Activated naive CD4-positive, alpha-beta T cell treated with anti-CD3 and anti-CD28 coated beads, Interleukin-2, amount 50 U/mL, for 72 hours (primary cell): ENCODE data around the gene ACSL6. TPM values are rescaled to one million over a fixed set of nuclear protein-coding genes. Genes with fewer than 3 reads are reported as not detected.

Experiments used
- ATAC-seq, 2 donors: fragments of 150-1000 bp; cut with Tn5 transposase; 2 replicates each; pipeline ENCODE4 v1.10.0; 2021; ENCODE audit warnings: mild to moderate bottlenecking in 2 of 2, moderate library complexity in 2 of 2
- DNase-seq, 2 donors: peaks; one replicate each; pipeline ENCODE4 v3.0.0; 2021 to 2022; ENCODE audit warnings: low spot score in 2 of 2
- H3K27ac Mint-ChIP-seq, 2 donors: one replicate each; pipeline ENCODE4 v1.8.0; 2022; ENCODE audit warnings: mild to moderate bottlenecking in 2 of 2, mixed read lengths in 2 of 2
- H3K36me3 Mint-ChIP-seq, 2 donors: one replicate each; pipeline ENCODE4 v1.8.0; 2022; ENCODE audit warnings: mixed read lengths in 2 of 2
- H3K9me3 Mint-ChIP-seq, 2 donors: one replicate each; pipeline ENCODE4 v1.8.0; 2022; ENCODE audit warnings: mixed read lengths in 2 of 2
- total RNA-seq, 2 donors: library from RNA; stranded (reverse); gene quantifications; one replicate each; pipeline ENCODE4 v1.2.3, GENCODE V29; 2022

ACSL6 gene
- total RNA-seq, 2 donors from 2014 or later, result 1.8 to 3.5 TPM

DNA sequence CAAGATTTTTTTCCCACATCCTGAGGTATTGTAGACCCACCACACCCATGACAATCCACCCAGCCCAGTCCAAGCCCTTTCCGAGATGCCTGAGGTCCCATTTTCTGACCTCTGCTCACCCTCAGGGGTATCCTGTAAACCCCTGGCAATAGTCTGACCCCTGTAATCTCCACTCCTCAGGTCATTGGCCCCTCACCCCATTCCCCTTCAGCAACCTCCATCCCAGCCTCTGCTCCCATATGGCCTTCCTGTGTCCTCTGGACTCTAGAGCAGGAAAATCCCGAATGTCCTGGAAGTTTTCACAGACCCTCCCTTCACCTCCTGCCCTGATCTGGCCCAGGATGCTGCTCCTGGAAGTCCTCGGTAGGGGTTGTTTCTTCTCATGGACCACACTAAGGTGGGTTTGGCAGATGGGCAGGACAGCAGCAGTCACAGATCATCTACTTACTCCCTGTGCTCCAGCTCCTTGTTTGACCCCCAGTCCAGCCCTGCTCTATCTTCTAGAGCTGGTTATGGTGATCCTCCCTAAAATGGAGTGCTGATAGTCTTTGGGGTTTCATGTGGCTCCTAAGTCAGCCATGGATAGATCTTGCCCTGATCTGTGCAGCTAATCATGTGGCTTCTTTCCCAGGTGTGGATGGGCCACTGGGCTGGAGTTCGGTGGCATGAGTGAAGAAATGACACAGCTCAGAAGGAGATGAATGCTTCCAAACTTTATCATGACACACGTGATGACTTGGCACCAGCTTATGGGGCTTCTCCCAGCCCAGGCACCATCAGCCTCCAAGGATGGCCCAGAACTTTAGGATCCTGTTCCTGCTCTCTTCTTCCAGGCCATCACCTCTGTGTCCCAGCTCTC is 12.0 kb upstream of the ACSL6 start:
- Mint-ChIP-seq H3K9me3 (no peaks in the 10 kb centered on the region), H3K27ac (no peak overlapping the region), H3K36me3 (no peaks in the 10 kb centered on the region)
- DNase-seq, result peak in 1 of 2 donors; percentile 52
- ATAC-seq, result no peak

- Mint-ChIP-seq H3K9me3 (no peaks in the 10 kb centered on the region), H3K36me3 (no peaks in the 10 kb centered on the region), H3K27ac (no peak overlapping the region)
- ATAC-seq (peak; percentile 25 to 27), DNase-seq (peak in 1 of 2 donors; percentile 61)
Observed at GRCh38 chr5:132022737-132023136, 11.3 kb upstream of the ACSL6 start.

DNA sequence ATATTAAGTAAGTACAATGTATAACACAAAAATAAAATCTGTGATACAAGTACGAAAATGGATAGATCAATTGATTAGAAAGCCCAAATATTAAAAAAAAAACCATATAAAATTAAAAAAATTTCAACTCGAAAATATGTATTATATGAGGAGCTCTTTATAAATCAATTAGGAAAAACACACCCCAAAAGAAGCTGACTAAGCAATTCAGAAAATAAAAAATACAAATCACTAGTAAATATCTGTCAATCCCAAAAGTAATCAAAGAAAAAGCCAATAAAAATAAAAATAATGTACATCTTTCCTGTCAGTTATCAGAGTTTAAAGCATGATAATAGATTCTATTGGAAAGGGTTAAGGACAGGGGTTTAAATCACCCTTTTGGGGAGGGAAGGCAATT is 10.2 kb upstream of the ACSL6 start:
- Mint-ChIP-seq H3K9me3 (no peaks in the 10 kb centered on the region), H3K36me3 (no peaks in the 10 kb centered on the region), H3K27ac (no peak overlapping the region)
- DNase-seq (no peak), ATAC-seq (no peak)

DNA sequence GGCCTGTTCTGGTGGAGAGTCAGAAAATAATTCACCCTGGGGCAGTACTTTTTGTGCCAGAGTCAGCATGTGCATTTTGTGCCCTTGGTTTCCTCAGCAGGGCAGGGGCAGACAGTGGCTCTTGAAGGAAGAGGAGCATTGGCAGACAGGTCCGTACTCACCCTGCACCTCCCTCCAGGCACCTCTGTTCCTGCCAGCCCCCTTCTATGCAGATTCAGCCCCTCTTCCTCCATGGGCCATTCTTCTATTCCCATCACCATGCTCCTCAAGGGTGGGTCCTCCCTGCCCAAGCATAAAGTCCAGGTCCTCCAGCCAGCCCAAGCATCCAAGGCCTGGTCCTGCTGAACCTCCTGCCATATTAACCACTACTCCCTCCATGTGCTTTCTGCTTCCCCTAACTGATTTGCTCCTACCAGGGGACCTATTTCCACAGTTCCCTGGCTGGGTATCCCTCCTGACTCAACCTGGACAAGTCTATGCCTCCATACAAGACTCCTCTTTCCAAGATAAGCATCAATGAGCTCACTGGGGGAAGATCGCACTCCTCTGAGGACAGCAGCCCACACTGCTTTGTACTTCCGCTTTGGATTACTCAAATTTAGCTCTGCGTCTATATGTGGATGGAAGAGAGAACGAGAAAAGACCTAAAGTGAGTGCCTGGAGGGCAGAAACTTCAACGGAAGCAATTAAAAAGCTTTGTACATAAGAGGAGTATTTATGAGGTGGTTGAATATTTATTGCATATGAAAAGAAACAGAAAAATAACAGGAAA is 9.3 kb upstream of the ACSL6 start:
- H3K9me3 Mint-ChIP-seq, result no peaks in the 10 kb centered on the region
- ATAC-seq (peak; percentile 15 to 46), DNase-seq (no peak)
- peak overlapping the region; percentile 91 to 96 for H3K27ac Mint-ChIP-seq
- H3K36me3 Mint-ChIP-seq, result no peaks in the 10 kb centered on the region

- H3K27ac Mint-ChIP-seq, result peak overlapping the region; percentile 91 to 96
- H3K9me3 Mint-ChIP-seq, result no peaks in the 10 kb centered on the region
- no peaks in the 10 kb centered on the region for H3K36me3 Mint-ChIP-seq
- peak; percentile 91 to 94 for ATAC-seq
- peak; percentile 73 to 88 for DNase-seq
Observed at GRCh38 chr5:132019857-132020555, 8.5 kb upstream of the ACSL6 start.

- Mint-ChIP-seq H3K27ac (peak overlapping the region; percentile 91 to 96), H3K36me3 (no peaks in the 10 kb centered on the region), H3K9me3 (no peaks in the 10 kb centered on the region)
- ATAC-seq (peak in 1 of 2 donors; percentile 14), DNase-seq (peak in 1 of 2 donors; percentile 56)
Observed at GRCh38 chr5:132019337-132019736, 7.9 kb upstream of the ACSL6 start.

DNA sequence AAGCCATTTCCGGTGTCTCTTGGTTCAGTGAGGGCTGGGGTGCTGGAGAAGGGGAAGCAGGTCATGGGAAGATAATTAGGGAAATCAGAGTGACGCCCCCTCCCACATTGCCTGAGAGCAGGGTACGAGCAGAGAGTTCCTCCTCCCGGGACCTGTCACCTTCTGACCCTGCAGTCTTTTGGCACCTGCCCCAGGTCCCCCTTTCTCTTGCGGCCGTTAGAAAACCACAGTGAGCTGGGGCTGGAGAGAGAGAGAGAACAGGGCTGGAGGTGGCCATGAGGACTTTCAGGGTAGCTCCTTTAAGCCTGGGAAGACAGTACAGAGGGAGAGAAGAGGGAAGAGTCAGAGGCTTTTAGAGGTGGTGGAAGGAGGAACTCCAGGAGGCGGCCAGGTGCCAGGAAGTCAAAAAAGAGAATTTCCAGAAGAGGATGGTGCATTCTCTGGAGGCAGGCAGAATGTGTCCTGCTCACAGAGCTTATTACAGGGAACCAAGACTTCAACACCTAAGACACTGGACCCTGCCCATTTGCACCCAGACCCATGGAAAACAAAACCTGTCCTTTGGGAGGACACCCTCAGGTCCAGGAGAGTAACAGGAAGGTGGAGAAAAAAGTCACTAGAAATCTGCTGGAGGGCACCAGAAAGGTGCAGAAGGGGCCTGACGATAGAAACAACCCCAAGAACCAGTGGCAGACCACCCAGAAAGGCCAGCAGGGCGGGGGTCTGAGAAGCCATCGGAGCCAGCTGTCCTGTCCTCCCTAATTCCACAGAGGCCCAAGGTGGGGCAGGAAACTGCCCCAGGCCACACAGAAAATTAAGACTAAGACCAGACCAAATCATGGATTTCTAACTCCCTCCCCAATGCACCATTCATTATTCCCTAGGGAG is 6.5 kb upstream of the ACSL6 start:
- ATAC-seq (no peak), DNase-seq (peak; percentile 1 to 26)
- Mint-ChIP-seq H3K27ac (no peak overlapping the region), H3K9me3 (no peaks in the 10 kb centered on the region), H3K36me3 (no peaks in the 10 kb centered on the region)

GRCh38 chr5:132017316-132017715 is 5.9 kb upstream of the ACSL6 start:
- DNase-seq, result peak in 1 of 2 donors; percentile 1
- H3K36me3 Mint-ChIP-seq, result no peaks in the 10 kb centered on the region
- H3K9me3 Mint-ChIP-seq, result no peaks in the 10 kb centered on the region
- no peak for ATAC-seq
- H3K27ac Mint-ChIP-seq, result no peak overlapping the region

GRCh38 chr5:132016721-132017250 is 5.3 kb upstream of the ACSL6 start:
- ATAC-seq (no peak), DNase-seq (peak in 1 of 2 donors; percentile 1)
- no peaks in the 10 kb centered on the region for H3K36me3 Mint-ChIP-seq
- H3K9me3 Mint-ChIP-seq, result no peaks in the 10 kb centered on the region
- no peak overlapping the region for H3K27ac Mint-ChIP-seq

DNA sequence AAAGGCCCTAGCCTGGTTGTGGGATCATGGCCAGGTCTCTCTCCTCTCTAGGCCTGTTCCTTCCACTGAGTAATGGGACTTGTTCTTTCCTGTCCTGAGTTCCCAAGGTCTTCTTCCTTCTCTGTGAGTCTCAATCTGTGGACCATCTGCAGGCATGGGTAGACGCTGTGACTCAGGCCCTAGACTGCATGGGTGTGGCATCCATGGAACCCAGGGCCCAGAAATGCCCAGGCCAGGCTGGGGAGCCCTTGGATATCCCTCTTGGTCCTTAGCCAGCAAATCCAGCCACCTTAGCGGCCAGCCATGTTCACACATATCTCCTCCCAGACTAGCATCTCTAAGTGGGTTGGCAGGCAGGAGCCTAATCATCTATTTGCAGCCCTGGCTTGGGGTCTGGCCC is 2.3 kb upstream of the ACSL6 start:
- no peak for DNase-seq
- ATAC-seq, result no peak
- Mint-ChIP-seq H3K36me3 (no peaks in the 10 kb centered on the region), H3K9me3 (no peaks in the 10 kb centered on the region), H3K27ac (no peak overlapping the region)

GRCh38 chr5:132013006-132013689 is 1.7 kb upstream of the ACSL6 start:
- no peak overlapping the region for H3K27ac Mint-ChIP-seq
- DNase-seq (peak in 1 of 2 donors; percentile 47), ATAC-seq (no peak)
- H3K9me3 Mint-ChIP-seq, result no peaks in the 10 kb centered on the region
- H3K36me3 Mint-ChIP-seq, result no peaks in the 10 kb centered on the region

- H3K9me3 Mint-ChIP-seq, result no peaks in the 10 kb centered on the region
- no peak overlapping the region for H3K27ac Mint-ChIP-seq
- peak in 1 of 2 donors; percentile 48 for DNase-seq
- no peaks in the 10 kb centered on the region for H3K36me3 Mint-ChIP-seq
- no peak for ATAC-seq
Observed at GRCh38 chr5:132012371-132013005, 1.0 kb upstream of the ACSL6 start.

DNA sequence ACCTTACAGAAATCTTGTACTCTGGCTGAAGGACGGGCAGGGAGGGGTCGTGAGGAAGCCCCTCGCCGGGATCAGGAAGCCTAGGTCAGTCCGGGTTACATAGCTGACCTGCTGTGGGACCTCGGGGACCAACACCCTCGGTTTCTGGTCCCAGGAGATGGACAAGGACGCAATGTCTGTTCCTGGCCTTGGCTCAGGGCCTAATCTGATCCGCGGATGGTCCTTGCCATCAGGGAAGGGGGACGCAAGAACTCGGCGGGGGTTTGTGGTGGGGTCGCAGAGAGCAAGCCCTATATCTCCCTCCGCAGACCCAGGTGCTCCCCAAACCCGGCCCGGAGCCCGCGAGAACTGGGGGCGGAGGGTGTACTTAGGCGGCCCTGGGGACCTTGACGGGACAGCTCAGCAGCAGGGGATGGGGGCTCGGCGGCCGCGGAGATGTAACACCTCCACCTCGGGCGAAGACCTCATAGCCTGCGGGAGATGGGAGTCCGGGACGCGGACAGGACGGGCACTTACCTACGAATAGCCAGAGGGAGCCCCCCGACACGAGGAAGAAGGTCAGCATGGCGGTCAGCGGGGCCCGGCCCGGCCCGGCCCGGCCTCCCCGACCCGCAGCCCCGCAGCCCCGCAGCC is 353 bp downstream of the ACSL6 start:
- Mint-ChIP-seq H3K9me3 (no peaks in the 10 kb centered on the region), H3K36me3 (no peaks in the 10 kb centered on the region), H3K27ac (no peak overlapping the region)
- ATAC-seq (no peak), DNase-seq (peak in 1 of 2 donors; percentile 53)

GRCh38 chr5:132010645-132010988 is 841 bp downstream of the ACSL6 start:
- ATAC-seq (no peak), DNase-seq (peak in 1 of 2 donors; percentile 20)
- H3K36me3 Mint-ChIP-seq, result no peaks in the 10 kb centered on the region
- peak overlapping the region in 1 of 2 donors; percentile 32 for H3K27ac Mint-ChIP-seq
- no peaks in the 10 kb centered on the region for H3K9me3 Mint-ChIP-seq
